Glomerular endothelial cell (primary cell): ENCODE data around the gene SIN3A. TPM values are rescaled to one million over a fixed set of nuclear protein-coding genes. Genes with fewer than 3 reads are reported as not detected.
"Not testable (repeated sequence)": the region's sequence is repeated elsewhere in the genome, so short reads cannot be mapped to it uniquely, and the experiment has no call there.

ENCODE experiments used
- DNase-seq: peaks from one replicate; pipeline ENCODE4 v3.0.0-alpha.2; 2011; ENCODE audit warnings: low read depth, low spot score; ENCODE audit errors: extremely low read depth
- total RNA-seq: library from RNA; depleted of rRNA; stranded (reverse); fragments of >200 nt; gene quantifications from 2 replicates; pipeline ENCODE4 v1.2.3, GENCODE V29; 2015

The SIN3A gene
- total RNA-seq, 1 donor from 2014 or later, result 40.8 TPM

DNA sequence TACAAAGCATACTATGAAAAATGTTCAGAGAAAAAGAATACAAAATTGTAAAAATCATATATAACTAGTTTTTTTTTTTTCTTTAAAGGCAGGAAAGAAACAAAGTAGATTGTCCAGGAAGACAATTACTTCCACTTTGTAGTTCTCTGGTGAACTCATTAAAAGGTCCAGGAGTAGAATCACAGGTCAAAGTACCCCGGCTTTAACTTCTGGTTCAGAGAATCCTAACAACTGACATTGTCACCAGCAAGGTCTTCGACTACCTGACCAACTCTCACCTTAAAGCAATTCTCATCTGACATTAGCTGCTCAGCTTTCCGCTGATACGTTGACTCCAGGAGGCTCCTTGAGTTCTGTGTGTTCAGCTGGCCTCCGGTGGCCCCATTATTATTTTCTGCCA is 67.5 kb downstream of the SIN3A start:
- not testable (repeated sequence) for DNase-seq

DNA sequence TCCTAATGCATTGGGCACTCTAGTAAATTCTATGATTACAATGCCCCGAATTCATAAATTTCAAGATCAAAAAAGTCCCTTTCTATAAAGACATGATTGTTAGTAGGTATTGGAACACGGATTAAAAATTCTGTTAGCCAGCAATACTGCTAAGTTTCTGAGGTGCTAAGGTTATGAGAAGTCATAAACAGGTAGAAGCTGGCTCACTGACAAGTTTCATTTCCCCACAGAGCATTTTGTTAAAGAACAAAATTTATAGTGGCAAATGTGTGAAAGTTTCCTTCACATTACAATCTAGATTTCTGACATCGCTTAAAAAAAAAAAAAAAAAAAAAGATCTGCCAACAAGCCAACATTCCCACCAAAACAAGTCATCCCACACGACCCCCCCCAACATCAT is 70.7 kb downstream of the SIN3A start:
- DNase-seq, result no peak

DNA sequence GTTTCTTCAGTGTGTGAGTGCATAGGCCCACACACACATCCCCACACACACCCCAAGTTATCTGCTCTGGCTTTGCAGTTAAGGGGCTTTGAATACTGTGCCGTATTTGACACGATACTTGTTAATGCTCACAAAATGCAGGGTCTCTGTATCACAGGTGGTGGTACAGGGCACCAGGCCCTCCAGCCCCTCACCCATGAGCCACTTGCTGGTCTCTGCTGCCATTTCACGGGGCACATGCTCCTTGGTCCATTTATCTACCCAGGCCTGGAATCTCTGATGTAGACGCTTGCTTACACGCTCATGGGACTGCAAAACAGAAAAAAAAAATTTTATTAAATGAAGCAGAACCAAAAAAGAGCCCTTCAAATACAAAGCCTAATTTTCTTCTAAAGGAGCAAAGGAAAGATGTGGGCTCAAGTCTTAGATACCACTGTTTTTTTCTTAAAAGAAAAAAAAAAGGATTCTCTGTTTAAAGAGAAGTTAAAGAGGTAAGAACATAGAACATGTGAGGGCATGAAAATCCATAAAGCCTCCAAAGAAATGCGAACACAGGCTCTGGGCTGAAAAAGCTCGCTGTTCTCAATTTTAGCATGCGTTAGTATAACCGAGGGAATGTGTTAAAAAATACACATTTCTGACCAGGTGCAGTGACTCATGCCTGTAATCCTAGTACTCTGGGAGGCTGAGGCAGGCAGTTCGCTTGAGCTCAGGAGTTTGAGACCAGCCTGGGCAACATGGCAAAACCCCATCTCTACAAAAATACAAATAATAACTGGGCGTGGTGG is 79.4 kb downstream of the SIN3A start:
- DNase-seq, result no peak

DNA sequence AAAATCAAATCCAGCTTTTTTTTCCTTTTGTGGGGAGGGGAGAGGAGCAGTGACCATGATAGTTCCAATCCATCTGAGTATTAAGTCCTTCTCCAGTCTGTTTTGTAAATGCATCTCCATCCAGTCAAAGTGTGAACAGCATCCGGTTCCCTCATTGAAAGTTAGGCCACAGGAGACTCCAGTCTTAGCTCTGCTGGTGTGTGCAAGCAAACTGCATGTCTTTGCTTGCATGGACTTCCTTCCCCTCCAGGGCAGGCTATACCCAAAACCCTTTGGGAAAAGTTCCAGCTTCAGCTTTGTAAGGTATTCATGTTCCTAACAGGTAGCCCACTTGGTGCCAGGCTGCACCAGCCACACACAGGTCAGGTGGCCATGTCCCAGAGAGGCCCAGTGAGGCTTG is 80.0 kb downstream of the SIN3A start:
- DNase-seq, result no peak

DNA sequence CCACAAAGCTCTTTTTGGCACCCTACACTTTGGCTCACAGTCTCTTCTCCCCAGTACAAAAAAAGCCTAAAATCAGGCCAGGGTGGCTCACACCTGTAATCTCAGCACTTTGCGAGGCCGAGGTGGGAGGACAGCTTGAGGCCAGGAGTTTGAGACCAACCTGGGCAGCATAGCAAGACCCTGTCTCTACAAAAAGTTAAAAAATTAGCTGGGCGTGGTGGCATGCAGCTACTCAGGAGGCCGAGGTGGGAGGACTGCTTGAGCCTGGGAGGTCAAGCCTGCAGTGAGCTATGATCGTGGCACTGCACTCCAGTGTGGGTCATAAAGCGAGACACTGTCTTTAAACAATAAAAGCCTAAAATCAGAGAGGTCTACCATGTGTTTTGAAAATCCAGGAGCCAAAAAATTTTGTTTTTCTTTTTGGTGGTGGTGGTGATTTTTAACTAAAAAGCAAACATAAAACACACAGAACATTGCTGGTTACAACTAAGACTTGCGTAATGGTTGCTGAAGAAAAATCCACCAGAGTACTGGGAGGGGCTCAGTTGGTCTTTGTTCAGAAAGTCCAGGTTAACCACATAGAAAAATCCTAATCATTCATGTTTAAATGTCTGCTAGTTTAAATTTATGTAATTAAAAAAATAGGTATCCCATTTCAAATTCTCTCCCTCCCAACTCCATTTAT is 81.5 kb downstream of the SIN3A start:
- no peak for DNase-seq

DNA sequence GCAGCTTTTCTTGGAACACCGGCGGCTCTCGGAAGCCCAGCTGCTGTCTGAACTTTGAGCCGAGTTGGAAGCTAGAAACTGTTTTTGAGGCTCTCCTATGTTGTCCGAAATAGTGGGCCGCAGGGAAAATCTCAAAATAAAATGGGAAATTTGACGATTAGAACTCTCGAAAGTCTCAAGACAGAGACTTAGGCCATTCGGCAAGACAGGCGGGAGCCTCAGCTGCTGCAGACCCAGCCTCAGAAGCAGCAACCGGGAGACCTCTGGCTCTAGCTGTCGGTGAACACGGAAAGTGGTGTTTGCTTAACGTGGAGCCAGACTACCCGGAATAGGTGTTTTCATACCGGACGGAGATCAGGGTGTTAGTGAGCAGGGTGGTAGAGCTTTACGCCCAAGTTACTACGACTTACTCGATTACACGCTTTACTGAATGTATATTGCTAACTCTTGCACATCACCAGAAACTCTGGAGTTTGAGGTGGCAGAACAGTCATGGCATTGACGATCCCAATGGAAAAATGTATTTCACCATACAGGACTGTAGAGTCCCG is 82.7 kb downstream of the SIN3A start:
- DNase-seq, result no peak

DNA sequence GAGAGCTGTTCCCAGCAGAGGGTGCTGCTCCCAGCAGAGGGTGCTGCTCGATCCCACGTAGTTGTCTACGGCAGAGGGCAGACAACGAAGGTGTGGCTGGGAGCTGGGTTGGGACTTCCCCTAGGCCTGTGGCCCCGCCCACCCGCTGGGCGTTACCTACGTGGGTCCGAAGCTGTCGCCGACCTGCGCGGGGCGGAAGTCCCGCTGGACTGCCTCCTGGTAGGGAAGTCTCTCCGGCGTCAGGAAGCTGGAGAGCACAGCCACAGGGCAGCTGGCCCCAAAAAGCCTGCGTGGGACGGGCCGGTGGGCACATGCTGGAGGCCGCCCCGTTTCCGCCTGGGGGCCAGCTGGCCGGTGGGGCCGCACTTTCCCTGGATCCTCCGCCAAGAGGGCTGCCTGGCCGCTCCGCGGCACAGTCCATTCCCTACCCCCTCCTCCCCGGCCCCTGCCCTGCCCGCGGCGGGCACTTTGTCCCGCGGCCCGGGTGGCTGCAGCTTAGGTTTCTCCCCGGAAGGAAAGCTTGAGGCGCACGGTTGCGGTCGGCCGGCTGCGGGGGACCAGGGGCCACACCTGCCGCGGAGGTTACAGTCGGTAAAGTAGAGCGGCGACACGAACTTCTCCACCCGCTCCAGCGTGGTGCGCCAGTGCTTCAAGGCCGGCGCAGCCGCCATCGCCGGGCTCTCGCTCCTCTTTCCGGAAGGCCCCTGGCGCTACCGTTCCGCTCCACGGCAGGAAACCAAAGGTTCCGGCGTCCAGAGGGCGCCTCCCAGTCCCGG is 83.4 kb downstream of the SIN3A start, which contains the start of gene MAN2C1:
Gene MAN2C1 (minus strand): TSS at position 695 of the 776 bp plus-strand sequence. CDS start 24 bp downstream, at position 671.
- peak; percentile 64 for DNase-seq

DNA sequence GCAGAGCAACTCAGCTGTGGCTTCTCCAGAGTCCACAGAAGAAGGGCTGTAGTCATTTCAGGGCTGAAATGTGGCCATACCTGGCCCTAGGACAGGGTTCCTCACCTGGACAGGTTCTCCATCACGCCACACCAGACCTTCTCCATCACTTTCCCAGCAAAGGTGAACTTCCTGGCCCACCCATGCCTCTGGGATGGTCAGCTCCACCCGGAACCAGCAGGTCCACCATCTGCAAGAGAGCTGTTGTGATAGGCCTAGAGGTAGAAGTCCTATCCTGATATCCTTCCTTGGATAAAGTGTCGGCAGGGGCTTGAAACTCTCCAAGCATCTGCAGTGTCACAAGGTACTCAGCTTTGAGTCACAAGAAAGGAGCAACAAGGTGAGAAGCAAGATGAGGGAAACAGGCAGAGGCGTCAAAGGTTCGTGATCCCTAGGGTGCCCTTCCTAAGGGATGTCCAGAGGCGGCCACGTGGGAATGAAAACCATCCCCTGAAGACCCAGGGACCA is 84.0 kb downstream of the SIN3A start:
- no peak for DNase-seq

DNA sequence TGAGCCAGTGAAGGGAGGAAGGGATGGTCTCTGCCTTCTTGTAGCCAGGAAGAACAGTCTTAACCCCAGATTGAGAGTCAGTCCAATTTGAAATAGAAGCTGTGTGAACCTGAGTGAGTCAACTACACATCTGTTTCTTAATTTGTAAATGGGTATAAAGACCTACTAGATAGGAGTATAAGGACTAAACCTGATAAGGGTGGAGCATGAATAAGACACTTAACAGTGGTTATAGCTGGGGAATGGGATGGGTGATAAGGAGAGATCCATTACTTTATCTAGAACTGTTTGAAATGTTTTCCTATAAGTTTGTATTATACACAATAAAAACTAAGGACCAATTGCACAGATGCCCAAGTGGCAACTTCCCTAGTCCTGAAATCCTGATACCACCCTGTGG is 84.5 kb downstream of the SIN3A start:
- no peak for DNase-seq

DNA sequence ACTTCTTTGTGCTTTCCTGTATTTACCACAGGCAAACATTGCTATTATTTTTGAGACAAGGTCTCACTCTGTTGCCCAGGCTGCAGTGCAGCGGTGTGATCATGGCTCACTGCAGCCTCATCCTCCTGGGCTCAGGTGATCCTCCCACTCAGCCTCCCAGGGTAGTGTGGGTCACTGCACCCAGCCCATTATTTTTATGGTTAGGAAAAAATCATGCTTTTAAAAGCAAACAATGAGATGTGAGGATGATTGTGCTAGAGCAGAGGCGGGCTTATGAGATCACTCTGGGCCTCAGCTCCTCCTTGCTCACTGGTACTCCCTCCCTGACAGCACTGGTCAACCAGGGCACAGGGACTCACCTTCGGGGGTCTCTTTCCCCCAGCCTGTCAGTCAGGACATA is 85.3 kb downstream of the SIN3A start:
- no peak for DNase-seq

DNA sequence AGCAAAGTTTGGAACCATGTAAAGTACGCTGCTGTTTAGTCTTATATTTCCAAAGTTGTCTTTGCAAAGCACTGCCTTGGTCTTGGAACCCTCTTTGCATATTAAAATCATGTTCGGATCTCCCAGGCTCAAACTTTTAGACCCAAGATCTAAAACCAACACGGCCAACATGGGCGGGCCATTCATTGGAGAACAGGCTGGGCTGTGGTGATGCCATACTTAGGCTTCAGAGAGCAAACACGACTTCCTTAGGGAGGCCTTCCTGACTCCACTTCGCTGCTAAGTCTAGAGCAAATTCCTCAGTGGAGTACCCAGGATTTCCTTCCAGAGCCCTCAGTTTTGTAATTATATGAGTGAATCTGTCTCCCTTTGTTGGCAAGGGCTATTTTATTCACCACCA is 86.6 kb downstream of the SIN3A start:
- no peak for DNase-seq

DNA sequence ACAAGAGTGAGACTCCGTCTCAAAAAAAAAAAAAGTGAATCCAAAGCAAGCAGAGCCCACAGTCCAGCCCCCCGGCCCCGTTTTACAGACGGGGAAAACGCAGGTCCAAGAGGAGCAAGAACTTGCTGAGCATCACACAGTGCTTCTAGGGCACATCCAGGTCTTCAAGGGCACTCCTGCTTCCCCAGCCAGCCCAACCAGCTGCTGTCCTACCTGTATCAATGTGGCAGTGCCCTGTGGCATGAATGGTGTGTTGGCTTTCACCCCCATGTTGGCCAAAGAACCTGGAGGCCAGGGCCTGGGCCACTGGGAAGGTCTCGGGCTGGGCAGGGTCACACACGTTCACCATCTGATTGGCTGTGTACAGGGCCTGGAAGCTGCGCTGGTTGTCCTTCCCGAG is 87.7 kb downstream of the SIN3A start:
- DNase-seq, result no peak

DNA sequence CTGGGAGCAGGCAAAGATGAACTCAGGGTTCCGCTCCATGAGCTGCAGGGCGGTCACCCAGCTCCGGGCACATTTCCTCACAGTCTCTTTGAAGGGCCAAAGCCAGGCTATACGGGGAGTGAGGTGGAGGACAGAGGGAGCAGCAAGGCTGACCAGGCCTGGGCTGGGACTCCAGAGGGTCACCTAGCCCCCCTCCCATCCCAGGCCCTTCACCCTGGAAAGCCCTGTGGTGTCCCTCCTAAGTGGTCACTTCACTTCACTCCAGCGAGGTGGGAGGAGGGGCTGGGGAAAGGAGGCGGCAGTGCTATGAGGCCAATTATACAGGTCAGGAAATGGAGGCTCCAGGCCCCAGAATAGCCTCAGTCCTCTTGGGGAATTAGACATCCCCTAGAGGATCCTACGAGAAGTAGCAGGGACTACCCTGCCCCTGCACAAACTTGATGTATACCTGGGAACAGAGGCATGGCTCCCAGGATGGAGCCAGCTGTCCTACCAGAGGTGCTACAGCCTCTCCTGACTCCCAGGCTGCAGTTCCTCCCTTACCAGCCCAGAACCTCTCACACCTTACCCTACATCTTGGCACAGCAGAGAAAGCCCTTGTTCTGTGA is 88.7 kb downstream of the SIN3A start:
- no peak for DNase-seq

DNA sequence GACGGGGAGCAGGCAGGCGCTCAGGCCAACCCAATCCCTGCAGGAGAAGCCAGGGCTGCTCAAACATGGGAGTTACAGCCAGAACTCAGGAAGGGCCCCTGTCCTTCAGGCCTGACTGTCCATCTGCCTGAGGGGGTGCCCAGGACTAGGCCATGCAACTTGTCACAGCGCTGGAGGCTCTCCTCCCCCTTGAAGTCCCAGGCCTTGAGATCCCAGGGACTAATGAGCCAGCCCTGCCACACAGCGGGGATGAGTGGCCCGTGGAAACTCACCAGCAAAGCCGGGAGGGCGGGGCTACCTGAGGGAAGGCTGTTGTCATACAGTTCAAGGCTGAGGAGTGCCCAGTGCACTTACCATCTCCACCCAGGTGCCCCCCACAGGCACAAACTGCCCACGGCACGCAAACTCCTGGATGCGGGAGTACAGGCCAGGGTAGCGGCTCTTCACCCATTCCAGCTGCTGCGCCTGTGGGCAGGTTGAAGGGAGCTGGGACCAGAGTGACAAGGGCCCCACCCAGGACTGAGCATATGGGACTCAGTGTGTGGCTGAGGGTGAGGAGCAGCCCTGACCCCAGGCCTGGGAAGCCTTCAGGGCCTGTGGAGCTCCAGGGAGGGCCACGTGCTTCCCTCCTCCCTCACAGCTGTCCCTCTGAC is 89.4 kb downstream of the SIN3A start:
- DNase-seq, result no peak

DNA sequence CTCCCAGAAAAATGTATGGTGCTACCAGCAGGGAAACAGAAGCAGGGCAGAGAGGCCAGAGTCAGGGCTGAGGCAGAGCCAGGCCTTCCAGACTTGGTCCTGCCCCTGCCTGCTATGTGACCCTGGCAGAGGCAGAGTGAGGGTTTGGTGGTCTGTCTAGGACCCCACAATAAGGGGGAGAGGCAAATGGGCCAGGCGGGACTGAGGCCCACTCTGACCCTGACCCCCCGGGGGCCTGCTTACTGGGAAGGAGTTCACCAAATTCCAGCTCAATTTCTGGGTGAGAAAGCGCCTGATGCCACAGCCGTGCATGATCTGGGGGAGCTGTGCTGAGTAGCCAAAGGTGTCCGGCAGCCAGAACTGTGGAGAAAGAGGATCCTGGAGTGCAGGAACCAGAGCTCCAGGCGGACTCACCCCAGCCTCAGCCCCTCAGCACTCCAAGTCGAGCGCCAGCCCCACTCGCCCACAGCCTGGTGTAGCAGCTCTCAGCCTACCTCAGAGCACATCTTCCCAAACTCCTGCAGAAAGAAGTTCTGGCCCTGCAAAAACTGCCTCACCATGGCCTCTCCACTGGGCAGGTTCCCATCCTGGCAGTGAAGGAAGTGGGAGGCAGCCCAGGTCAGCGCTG is 90.0 kb downstream of the SIN3A start:
- no peak for DNase-seq

DNA sequence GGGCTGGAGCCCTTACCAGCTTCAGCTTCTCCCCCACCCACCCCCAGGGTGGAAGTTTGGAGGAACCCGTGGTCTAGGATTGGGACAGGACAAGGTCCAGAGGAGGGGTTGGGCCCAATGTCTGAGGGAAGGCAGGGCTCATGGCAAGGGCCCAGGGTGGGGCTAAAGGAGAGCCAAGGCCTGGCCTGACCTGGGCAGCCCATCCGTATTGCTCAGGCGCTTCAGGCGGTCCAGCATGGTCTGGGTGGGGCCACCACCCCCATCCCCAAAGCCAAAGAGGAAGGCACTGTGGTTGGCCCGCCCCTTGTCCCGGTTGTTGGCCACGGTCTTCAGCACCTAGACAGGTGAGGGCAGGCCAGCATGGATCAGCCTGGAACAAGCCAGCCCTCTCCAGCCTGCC is 90.6 kb downstream of the SIN3A start:
- no peak for DNase-seq

DNA sequence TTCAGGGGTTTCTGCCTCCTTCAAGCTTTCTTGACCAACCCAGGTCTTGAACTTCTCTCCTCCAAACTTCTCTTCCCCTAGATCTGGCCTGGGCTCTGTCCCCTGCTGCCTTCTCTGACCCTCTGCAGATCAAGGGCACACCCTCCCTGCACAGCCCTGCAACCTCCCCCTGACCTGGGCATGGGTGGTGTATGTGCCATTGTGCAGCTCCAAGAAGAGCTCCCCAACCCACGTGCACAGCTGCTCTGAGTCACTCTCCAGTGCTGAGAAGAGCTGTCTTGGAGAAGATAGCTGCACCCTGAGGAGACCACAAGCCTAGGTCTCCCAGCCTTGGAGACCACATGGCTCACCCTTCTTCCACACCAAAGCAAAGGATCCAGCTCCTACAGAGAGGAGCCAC is 91.1 kb downstream of the SIN3A start:
- no peak for DNase-seq

DNA sequence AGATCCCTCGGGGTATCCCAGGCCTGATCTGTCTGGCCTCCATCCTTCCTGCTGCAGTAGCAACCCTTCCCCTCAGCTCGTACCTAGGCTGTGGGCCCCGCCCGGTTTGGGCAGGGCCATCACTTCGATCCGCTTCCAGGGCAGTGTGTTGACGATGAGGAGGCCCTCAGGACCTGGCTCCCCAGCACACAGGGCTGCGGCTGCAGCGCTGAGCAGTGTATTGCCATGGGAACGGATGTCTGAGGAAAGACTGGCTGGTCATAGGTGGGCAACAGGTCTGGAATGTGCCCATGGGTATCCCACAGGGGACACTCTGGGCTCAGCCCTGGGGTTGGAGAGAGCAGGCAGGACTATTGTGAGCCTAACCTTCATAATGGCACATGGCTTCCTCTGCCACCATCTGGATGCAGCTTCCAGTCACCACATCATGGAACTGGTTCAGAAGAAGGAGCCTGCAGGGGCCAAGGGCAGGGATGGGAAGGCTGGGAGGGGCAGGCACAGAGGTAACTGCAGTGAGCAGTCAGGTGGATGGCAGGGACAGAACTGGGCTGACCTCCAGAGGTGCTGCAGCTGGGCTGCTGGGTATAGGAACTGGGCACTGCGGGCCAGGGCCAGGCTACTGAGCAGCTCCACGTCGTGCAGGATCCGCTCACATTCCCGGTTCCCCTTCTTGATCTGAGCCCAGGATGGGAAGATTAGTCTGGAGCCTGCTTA is 91.8 kb downstream of the SIN3A start:
- DNase-seq, result no peak
